HL-60/S4 treated with retinoic acid at 250 ng/mL for 4 days and 3 days (cell line): ENCODE data around the gene MTUS2.
"Not testable (repeated sequence)": the region's sequence is repeated elsewhere in the genome, so short reads cannot be mapped to it uniquely, and the experiment has no call there.

Experiments used
- in situ Hi-C: fragments of 300-500 bp; cut with MboI; formaldehyde crosslinking; loops from 2 replicates; pipeline ENCODE4 v1.7.0; 2022; ENCODE audit warnings: low sequenced_read_pairs

MTUS2 gene

GRCh38 chr13:28954810-28955209 lies 134.7 kb downstream of the MTUS2 start:
- in situ Hi-C loops = no loop called here

GRCh38 chr13:28955264-28955966 lies 135.3 kb downstream of the MTUS2 start:
- in situ Hi-C loops = no loop called here

GRCh38 chr13:28958018-28958417 lies 137.9 kb downstream of the MTUS2 start:
- in situ Hi-C loops = no loop called here

- in situ Hi-C loops = no loop called here
These were observed 138.3 kb downstream of the MTUS2 start for GRCh38 chr13:28958441-28958840.

GRCh38 chr13:28964052-28964451 lies 143.9 kb downstream of the MTUS2 start:
- in situ Hi-C loops = no loop called here

GRCh38 chr13:28964803-28965202 lies 144.7 kb downstream of the MTUS2 start:
- in situ Hi-C loops = no loop called here

GRCh38 chr13:28967029-28967915 lies 147.1 kb downstream of the MTUS2 start:
- in situ Hi-C loops = no loop called here

GRCh38 chr13:28976195-28976594 lies 156.1 kb downstream of the MTUS2 start:
- in situ Hi-C loops = no loop called here

- in situ Hi-C loops = no loop called here
These were observed 156.5 kb downstream of the MTUS2 start for GRCh38 chr13:28976636-28977035.

GRCh38 chr13:28978574-28978973 lies 158.4 kb downstream of the MTUS2 start:
- in situ Hi-C loops = no loop called here

GRCh38 chr13:28981530-28981929 lies 161.4 kb downstream of the MTUS2 start:
- in situ Hi-C loops = no loop called here

GRCh38 chr13:28983641-28984040 lies 163.5 kb downstream of the MTUS2 start:
- in situ Hi-C loops = no loop called here

GRCh38 chr13:28984326-28984725 lies 164.2 kb downstream of the MTUS2 start:
- in situ Hi-C loops = no loop called here

- in situ Hi-C loops = no loop called here
These were observed 164.7 kb downstream of the MTUS2 start for GRCh38 chr13:28984825-28985224.

GRCh38 chr13:28990378-28990777 lies 170.2 kb downstream of the MTUS2 start:
- in situ Hi-C loops = not testable (repeated sequence)

GRCh38 chr13:28991764-28992163 lies 171.6 kb downstream of the MTUS2 start:
- in situ Hi-C loops = no loop called here

GRCh38 chr13:29000826-29001225 lies 180.7 kb downstream of the MTUS2 start:
- in situ Hi-C loops = no loop called here

- in situ Hi-C loops = no loop called here
These were observed 185.1 kb downstream of the MTUS2 start for GRCh38 chr13:29005035-29005762.

GRCh38 chr13:29005763-29006120 lies 185.6 kb downstream of the MTUS2 start:
- in situ Hi-C loops = no loop called here

GRCh38 chr13:29006359-29006850 lies 186.3 kb downstream of the MTUS2 start:
- in situ Hi-C loops = no loop called here

GRCh38 chr13:29008296-29008695 lies 188.2 kb downstream of the MTUS2 start:
- in situ Hi-C loops = no loop called here
